ENCODE results near the gene SETDB2.

Gene SETDB2

DNA sequence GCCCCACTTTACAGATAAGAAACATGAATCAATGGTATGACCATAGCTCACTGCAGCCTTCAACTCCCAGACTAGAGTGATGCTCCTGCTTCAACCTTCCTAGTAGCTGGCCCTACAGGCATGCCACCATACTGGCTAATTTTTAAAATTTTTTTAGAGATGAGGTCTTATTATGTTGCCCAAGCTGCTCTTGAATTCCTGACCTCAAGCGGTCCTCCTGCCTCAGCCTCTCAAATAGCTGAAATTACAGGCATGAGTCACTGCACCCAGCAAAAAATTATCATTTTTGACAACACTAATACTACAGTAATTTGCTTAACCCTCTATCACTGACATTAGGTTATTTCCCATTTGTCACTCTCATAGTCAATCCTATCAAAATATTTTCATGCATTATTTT is 15.0 kb upstream of the SETDB2 start:
- peak; percentile 30 to 63 (median 57) for DNase-seq

DNA sequence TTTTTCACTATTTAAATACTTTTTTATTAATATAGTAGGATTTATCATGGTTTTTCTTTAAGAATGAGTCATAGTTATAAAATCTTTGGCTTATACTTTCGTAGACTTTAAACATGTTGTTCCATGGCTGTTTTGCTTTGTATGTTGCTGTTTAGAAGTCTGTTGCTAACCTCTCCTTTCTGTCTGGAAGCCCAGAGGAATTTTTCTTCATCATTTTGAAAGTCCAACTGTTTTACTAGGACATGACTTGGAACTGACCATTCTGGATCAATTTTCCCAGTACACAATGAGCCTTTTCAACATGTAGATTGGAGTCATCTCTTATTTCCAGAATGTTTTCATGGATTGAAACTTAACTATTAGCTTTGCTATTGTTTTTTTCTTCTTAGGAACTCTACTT is 8.1 kb upstream of the SETDB2 start:
- DNase-seq, result no peak

DNA sequence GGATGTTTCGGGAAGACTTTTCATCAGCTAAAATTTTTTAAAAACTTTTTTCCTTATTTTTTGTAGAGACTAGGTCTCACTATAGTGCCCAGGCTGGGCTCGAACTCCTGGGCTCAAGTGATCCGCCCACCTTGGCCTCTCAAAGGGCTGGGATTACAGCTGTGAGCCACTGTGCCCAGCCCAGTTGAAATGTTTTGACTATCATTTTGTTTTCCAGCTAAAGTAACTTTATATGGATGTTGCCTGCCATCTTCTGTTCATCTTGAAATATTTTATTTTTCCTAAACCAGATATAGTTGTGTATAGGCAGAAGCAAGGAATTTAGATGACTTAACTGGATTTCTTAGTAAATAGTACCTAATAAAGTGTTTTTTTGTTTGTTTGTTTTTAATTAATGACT is 7.2 kb upstream of the SETDB2 start:
- peak; percentile 54 to 75 (median 73) for DNase-seq

DNA sequence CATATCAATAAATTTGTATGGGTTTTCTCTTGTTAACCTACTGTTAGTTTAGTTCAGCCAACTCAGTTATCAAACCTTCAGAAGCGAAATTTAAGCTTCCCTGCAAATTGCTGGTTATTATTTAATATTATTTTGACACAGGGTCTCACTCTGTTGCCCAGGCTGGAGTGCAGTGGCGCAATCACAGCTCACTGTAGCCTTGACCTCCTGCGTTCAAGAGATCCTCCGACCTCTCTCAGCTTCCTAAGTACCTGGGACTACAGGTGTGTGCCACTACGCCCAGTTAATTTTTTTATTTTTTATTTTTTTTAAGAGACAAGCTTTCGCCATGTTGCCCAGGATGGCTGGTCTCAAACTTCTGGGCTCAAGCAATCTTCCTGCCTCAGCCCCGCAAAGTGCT is 6.4 kb upstream of the SETDB2 start:
- no peak for DNase-seq

DNA sequence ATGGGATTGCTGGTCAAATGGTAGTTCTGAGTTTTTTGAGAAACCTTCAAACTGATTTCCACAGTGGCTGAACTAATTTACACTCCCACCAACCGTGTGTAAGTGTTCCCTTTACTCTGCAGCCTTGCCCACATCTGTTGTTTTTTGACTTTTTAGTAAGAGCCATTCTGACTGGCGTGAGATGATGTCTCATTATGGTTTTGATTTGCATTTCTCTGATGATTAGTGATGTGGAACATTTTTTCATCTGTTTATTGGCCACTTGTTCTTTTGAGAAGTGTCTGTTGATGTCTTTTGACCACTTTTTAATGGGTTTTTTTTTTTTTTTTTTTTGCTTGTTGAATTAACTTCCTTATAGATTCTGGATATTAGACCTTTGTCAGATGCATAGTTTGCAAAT is 4.5 kb upstream of the SETDB2 start:
- no peak for DNase-seq

DNA sequence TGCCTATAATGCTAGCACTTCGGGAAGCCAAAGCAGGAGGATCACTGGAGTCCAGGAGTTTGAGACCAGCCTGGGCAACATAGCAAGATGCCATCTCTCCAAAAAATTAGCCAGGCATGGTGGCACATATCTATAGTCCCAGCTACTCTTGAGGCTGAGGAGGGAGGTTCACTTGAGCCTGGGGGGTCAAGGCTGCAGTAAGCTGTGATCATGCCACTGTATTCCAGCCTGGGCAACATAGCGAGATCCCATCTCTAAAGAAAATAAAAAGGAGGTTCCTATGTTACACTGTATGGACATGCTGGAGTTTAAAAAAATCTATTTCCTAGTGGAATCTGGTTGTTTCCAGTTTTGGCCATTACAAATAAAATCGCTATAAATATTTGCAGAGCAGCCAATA is 2.8 kb upstream of the SETDB2 start:
- no peak for DNase-seq

DNA sequence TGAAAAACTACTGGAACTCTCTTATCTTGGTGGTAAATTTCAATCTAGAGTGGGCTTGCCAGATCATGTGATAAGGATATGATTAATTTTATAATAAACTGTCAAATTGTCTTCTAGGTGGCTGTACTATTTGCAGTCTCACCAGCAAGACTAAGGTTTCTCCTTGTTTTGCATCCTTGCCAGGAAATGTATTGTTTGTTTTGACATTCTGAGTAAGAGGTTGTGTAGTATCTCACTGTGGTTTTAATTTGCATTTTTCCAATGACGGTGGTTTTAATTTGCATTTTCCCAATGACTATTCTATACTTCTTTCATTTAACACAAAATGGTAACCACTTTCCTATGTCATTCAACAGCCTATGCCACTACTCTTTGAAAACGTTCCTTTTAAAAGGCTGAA is 2.2 kb upstream of the SETDB2 start:
- no peak for DNase-seq

DNA sequence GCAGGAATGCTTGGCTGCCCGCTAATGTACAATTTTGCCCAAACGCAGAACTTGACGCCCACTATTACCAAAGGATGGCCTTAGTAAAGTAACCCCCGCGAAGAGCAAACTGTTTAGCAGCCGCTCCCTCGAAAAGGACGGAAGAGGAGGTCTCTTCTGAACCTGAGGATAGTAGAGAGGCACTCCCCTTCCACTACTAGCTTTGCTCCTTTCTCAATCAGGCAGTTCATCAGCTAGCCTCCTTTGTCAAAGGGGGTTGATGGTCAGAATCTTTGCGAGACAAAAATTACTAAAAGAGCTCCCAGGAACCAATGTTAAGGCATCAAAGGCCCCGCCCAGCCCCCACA is 744 bp upstream of the SETDB2 start:
- DNase-seq, result peak in 1 of 3 donors; percentile 20

DNA sequence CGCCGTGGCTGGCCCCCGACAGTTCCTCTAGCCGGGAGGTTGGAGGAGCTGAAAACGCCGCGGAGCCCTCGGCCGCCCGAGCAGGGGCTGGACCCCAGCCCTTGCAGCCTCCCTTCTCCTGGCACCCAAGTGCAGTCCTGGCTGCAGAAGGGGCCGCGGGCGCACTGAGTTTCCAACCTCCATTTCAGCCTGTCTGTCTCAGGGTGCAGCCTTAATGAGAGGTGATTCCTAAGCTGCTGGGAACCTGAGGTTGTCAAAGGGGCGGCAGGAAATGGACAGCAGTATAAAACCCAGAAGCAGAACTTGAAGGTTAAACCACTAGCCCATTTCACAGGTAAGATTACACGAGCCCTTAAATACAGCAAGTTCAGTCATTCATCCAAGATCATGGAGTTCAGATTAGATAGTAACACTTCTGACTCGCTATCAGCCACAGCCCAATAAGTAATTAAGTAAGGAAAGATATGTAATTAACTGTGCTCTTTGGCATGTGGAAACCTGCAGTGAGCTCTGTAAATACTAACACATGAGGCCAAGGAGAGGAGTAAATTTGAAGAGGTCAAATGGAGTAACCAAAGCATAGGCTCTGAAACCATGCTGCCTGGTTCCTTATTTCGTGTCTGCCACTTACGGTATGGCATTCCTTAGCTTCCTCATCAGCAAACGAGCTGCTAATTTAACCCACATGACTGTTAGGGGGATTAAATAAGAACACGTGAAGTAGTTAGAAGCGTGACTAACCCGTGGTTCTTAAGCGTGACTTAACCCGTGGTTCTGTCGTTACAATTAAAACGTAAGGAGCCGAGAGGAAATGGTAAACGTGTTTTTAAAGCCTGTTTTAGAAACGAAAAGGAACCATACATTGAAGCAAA is 686 bp downstream of the SETDB2 start:
- peak; percentile 83 to 95 (median 92) for DNase-seq

DNA sequence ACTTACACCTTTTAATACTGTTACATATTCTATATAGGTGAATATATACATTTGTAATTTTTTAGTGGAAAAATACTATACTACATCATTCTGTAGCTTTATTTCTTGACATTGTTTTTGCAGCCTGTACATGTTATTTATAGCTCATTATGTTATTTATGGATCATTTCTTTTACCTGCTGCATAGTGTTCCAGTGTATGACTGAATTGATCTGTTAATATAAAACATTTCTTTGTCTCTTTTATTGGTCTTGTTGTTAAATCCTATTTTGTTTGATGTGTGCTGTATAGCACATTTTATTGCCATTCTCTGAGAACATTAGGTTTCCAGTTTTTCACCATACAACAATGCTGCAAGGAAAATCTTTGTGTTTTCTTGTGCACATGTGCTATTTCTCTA is 2.4 kb downstream of the SETDB2 start:
- no peak for DNase-seq

DNA sequence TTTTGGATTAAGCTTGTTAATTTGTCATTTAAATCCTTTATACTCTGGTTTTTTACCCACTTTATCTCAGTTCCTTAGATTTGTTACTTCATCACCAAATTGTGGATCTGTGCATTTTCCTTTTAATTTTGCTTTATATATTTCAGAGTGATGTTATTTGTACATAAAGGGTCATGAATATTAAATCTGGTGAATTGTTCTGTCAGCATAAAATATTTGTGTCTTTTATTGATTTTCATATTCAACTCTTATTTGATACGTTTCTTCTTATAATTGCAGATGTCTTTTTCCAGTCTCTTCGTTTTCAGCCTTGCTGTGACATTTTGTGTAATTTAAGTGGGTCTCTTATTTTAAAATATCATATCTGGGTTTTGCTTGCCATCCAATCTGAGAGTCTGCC is 4.7 kb downstream of the SETDB2 start:
- no peak for DNase-seq

DNA sequence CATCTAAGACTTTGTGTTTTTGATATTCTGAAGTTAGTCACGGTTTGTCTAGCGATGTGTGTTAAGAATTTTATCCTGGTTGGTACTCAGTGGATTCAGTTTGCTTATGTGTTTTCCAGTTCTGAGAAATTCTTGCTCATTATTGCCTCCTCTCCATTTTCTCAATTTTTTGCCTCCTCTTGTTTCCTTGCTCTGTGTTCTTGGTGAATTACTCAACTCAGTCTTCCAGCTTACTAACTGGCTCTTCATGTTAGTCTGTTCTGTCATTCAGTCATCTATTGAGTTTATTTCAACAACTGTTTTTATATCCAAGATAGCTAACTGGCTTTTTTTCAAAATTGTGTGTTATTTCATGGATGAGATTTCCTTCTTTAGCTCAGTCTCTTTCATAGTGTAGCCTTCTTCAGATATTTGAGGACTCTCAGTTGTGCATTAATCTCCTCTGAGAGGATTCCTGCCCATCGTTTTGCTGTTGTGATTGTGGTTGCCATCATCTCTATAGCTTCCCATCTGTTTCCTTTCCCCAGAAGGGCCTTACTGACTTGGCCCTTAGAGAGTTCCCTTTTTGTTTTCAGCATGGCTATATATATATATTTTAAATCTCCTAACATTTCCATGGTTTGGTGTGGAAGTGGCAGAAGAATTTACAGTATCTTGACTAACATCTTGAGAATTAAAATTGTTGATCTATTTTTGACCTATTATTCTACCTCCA is 6.2 kb downstream of the SETDB2 start:
- peak in 1 of 3 donors; percentile 22 for DNase-seq

DNA sequence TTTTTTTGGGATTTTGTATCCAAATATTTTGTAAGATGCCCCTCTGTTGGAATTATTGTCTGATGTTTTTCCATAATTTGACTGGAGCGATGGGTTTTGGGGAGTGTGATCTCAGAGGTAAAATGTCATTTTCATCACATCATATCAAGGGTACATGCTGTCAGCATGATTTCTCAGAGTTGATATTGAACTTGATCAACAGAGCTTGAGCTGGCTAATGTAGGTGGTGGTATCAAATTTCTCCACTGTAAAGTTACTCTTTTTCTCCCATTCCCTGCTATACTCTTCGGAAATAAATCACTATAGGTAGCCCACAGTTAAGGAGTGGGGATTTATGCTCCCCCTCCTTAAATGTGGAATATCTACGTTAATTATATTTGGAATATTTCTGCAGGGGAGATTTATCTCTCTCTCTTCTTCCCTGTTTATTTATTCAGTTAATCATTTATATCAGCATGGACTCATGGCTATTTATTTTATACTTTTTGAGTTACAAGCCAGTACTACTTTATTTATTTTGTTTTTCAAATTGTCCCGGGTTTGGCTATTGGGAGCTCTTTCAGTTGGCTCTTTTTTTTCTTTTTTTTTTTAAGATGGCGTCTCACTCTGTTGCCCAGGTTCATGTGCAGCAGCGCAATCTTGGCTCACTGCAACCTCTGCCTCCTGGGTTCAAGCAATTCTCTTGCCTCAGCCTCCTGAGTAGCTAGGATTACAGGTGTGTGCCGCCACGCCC is 8.8 kb downstream of the SETDB2 start:
- DNase-seq, result no peak

DNA sequence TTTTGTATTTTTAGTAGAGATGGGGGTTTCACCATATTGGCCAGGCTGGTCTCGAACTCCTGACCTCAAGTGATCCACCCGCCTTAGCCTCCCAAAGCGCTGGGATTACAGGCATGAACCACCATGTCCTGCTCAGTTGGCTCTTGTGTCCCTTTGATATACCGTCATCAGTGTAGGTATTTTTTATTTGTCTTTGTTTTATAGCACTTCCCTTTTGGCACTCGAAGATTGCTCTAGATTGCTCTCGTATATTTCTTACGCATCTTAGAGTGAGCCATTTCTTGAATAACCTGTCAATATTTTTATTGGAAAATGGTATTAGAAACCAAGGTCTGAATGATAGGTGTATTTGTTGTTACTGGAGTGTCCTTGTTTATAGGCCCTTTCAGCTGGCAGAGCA is 9.4 kb downstream of the SETDB2 start:
- no peak for DNase-seq

DNA sequence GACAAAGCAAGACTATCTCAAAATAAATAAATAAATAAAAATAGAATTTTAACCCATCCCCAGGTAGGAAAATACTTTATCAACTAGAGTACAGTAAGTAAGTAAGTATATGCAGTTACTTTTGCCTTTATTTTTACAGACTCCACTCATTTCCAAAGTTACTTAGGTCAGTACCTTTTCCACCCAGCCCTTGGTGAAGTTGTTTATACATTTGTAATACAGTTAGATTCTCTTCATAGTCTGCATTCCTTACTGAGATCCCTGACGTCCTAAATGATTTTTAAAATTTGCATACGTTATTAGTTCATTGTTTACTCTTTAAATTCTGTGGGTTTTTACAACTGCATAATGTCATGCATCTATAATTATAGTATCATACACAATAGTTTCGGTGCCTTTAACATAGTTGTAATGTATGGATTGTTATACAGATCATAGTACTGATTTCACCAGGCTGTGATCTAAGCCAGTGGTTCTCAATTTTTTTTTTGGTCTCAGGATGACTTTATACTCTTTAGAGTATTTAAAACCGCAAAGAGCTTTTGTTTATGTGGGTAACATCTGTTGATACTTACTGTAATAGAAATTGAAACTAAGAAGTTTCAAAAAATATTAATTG is 10.4 kb downstream of the SETDB2 start:
- DNase-seq, result no peak

DNA sequence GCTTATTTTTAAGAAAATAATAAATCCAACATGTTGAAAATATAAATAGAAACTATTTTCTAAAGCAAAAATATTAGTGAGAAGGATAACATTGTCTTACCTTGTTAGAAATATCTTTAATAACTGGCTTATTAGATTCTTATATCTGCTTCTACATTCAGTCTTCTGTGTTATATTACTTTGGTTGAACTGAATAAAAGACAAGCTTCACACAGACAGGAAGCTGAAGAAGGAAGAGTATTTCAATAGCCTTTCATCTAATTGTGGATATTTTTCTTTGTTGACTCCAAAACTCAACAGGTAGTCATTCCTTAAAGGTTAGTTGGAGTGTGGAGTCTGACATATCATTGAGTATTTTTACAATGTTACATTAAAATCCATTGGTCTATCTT is 10.9 kb downstream of the SETDB2 start:
- no peak for DNase-seq

DNA sequence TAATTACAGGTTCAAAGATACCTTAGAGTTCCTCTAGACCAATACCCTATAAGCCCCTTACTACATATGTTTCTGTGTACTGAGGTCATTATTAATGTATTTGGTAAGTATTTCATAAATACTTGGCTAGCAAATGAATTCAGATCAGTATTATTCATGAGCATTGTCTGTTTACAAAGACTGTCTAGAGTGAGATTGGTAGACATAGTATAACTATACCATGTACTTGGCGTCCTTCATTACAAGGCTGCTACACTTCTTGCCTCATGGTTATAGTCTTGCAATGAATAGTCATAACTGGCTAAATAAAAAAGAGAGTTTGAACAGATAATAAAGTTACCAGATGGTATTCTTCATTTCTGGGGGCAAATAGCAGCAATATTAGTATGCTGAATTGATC is 12.1 kb downstream of the SETDB2 start:
- DNase-seq, result no peak

DNA sequence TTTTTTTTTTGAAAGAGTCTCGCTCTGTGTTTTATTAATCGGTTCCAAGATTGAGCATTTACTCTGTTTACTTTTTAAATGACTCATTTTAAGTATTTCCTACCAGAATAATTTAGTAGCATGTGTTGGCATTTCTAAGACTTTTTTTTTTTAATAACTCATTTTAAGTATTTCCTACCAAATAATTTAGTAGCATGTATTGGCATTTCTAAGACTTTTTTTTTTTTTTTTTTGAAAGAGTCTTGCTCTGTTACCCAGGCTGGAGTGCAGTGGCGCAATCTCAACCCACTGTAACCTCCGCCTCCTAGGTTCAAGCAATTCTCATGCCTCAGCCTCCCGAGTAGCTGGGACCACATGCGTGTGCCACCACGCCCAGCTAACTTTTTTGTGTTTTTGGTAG is 13.1 kb downstream of the SETDB2 start:
- DNase-seq, result no peak

DNA sequence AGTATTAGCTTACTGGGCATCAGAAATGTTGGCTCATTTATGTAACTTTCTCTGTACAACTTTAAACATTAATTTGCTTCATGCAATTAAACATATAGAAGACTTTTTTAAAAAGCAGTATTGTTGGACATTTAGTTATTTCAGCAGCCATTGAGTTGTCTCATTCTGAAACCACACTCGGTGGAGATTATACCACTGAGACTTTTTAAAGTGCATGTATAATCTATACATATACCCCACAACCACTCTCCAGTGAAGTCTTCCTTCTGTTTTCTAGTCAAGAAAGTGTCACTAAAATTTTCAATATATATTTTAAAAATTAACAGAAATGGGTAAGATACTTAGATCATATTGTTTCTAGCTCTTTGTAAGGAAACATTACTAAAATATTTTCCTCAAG is 15.5 kb downstream of the SETDB2 start:
- DNase-seq, result no peak

DNA sequence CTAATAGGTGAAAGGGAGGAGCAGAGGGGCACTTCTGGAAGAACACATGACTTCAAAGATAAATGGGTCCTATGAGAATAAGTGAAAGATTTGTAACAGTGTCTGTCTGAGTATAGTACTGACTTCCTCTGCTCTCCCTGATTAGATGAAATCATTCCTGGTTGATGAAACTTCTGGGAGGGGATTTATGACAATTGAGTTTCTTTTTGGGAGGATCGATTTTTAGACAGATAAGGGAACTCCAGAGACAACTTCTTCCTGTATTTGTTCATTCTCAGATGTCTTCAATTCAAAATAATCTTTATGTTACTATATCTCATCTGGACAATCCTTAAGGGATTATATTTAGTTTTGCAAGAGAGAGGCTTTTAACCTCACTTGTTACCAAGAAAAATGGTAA is 20.0 kb downstream of the SETDB2 start:
- DNase-seq, result peak in 1 of 3 donors; percentile 37

DNA sequence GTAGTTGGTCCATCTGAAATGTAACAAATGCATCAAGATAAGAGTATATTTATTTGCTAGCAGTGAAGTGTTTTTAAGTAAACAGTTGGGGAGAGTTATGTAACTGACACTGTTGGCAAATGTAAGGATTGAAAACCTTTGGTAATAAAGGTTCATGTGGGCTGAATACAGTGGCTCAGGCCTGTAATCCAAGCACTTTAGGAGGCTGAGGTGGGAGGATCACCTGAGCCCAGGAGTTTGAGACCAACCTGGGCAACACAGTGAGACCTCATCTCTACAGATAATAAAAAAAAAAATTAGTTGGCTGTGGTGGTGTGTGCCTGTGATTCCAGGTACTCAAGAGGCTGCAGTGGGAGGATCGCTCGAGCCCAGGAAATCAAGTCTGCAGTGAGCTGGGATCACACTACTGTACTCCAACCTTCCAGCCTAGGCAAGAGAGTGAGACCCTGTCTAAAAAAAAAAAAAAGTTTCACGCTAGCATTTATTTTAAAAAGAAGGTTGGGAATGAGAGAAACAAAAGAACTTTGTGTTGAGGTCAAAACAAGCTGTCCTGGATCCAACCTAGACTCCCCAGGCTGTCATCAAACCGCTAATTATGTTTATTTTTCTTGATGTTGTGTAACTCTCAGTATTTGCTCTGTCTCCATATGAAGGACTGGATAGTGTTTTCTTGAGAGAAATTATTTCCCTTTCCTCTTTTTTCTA is 20.7 kb downstream of the SETDB2 start:
- no peak for DNase-seq

DNA sequence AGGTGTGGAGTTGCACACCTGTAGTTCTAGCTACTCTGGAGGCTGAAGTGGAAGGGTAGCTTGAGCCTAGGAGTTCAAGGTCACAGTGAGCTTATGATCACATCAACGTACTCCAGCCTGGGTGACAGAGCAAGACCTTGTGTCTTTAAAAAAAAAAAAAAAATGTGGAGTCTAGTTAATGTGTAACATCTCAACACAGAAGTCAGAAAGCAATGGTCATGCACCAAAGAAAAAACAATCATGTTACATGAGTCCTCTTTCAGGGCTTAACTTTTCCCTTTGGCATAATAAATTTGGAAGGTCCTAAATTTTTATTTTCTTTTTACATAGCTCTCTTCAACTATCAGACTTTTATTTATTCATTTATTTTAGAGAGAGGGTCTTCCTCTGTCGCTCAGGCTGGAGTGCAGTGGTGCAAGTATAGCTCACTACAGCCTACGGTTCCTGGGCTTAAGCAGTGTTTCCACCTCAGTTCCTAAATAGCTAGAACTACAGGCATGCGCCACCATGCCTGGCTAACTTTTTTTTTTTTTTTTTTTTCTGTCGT is 22.3 kb downstream of the SETDB2 start:
- no peak for DNase-seq

All from suppressor macrophage treated with lipopolysaccharide for 1 hour (primary cell).